Spinal cord (tissue), 10 donors: ENCODE measurements around the gene RAET1E. TPM values are rescaled to one million over a fixed set of nuclear protein-coding genes. Genes with fewer than 3 reads are reported as not detected.
"Not testable (repeated sequence)": the region's sequence is repeated elsewhere in the genome, so short reads cannot be mapped to it uniquely, and the experiment has no call there.

ENCODE experiments used
- DNase-seq, 6 donors: peaks; one replicate each; pipeline versions ENCODE4 v3.0.0 to v3.0.0-alpha.2; 2013 to 2015; ENCODE audit warnings: low spot score in 6 of 6, low read depth in 4 of 6
- H3K27ac ChIP-seq: one replicate; pipeline ENCODE4 v1.5.1; 2013; ENCODE audit warnings: low read depth, low read length, control low read depth
- H3K27me3 ChIP-seq: one replicate; pipeline ENCODE4 v1.6.1; 2013; ENCODE audit warnings: low read length; ENCODE audit not compliant: control insufficient read depth, insufficient read depth
- H3K36me3 ChIP-seq: one replicate; pipeline ENCODE4 v1.6.1; 2013; ENCODE audit warnings: low read length; ENCODE audit not compliant: control insufficient read depth, insufficient read depth
- H3K4me1 ChIP-seq: one replicate; pipeline ENCODE4 v1.6.1; 2013; ENCODE audit warnings: low read length; ENCODE audit not compliant: control insufficient read depth, insufficient read depth
- H3K4me3 ChIP-seq: one replicate; pipeline ENCODE4 v1.5.1; 2013; ENCODE audit warnings: low read depth, low read length, control low read depth
- H3K9me3 ChIP-seq: one replicate; pipeline ENCODE4 v1.6.1; 2013; ENCODE audit warnings: low read length; ENCODE audit not compliant: control insufficient read depth, insufficient read depth
- WGBS: methylation state at CpG from one replicate; pipeline ENCODE4 v1.1.5; 2013; ENCODE audit warnings: missing lambda C conversion rate; ENCODE audit not compliant: insufficient coverage; 5-methylcytosine and 5-hydroxymethylcytosine counted together
- polyA plus RNA-seq, 2 donors: library from polyadenylated mRNA; unstranded; fragments of 120-200 nt; gene quantifications; one replicate each; pipeline ENCODE4 v1.2.1, GENCODE V29; 2013; ENCODE audit not compliant: insufficient read length in 2 of 2
- total RNA-seq, 2 donors: library from RNA; depleted of rRNA in 1 of 2; stranded (reverse); fragments of 120-200 nt in 1 of 2; fragments of >200 nt in 1 of 2; gene quantifications; one replicate each; pipeline versions ENCODE4 v1.2.3 to v1.2.4, GENCODE V29; 2013 to 2014
- donor health status: healthy.

The RAET1E gene
- total and polyA plus RNA-seq, 4 donors = 0.32 to 1.0 TPM; not detected in 2

DNA sequence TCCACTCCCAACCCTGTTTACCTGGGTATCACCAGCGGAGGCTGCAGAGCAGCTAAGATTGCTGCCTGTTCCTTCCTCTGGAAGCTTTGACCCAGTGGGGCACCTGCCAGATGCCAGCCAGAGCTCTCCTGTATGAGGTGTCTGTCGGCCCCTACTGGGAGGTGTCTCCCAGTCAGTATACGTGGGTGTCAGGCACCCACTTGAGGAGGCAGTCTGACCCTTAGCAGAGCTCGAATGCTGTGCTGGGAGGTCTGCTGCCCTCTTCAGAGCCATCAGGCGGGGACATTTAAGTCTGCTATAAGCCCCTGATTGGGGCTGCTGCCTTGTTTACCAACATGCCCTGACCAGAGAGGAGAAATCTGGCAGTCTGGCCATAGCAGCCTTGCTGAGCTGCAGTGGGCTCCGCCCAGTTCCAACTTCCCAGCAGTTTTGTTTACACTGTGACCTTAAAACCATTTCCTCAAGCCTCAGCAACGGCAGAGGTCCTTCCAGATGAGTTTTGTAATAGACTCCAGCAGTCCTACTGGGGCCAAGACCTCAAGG, 2.8 kb downstream of the RAET1E start:
- Histone ChIP-seq H3K4me1 (no peaks in the 10 kb centered on the region), H3K27ac (no peak overlapping the region), H3K36me3 (no peaks in the 10 kb centered on the region), H3K4me3 (no peak overlapping the region), H3K27me3 (no peaks in the 10 kb centered on the region), H3K9me3 (no peaks in the 10 kb centered on the region)
- WGBS = 80% methylated on average over 6 of the region's 7 CpGs
- no peak for DNase-seq

DNA sequence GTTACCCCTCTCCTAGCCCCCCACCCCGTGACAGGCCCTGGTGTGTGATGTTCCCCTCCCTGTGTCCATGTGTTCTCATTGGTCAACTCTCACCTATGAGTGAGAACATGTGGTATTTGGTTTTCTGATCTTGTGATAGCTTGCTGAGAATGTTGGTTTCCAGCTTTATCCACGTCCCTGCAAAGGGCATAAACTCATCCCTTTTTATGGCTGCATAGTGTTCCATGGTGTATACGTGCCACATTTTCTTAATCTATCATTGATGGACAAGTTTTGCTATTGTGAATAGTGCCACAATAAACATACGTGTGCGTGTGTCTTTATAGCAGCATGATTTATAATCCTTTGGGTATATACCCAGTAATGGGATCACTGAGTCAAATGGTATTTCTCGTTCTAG, 6.0 kb downstream of the RAET1E start:
- not testable (repeated sequence) for H3K36me3 ChIP-seq, H3K9me3 ChIP-seq, DNase-seq, H3K4me1 ChIP-seq, H3K27me3 ChIP-seq, H3K4me3 ChIP-seq, H3K27ac ChIP-seq
- 100% methylated on average over 1 of the region's 6 CpGs for WGBS

DNA sequence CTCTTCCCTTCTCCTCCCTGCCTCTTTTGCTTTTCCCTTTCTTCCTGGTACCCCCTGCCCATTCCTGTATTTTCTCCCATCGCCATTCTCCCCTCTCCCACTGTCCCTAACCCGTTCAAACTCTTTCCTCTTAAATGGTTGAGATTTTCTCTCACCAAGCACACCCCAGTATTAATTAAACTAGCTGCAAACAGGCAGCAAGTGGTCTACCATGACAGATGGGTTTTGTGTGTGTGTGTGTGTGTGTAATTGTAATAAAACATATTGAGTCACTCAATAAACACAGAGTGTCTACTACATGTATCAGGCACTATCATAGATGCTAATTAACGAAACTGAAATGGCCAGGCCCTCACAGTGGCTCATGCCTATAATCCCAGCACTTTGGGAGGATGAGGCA, 6.7 kb downstream of the RAET1E start:
- no peak for DNase-seq
- H3K4me1 ChIP-seq = no peaks in the 10 kb centered on the region

DNA sequence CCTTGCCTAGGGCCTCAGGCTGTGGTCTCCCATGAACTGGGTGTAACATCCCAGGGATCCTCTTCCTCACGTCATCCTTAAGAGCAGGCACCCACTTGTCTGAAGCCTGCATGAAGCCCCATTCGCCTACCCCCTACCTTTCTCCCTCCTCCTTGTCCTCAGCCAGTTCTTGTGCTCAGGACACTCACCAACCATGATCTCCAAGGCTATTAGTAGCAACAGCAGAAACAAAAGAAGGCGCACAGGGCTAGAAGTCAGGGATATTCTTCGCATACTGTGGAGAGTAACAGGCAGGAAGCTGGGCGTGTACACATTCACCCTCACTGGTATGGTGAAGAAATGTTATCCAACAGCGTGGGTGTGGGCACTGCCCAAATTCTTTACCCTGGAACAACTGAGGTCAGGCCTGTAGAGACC, 7.3 kb downstream of the RAET1E start:
- H3K27ac ChIP-seq = no peak overlapping the region
- DNase-seq = no peak
- H3K4me1 ChIP-seq = no peaks in the 10 kb centered on the region
- no peaks in the 10 kb centered on the region for H3K27me3 ChIP-seq
- 71% methylated on average over 2 of the region's 6 CpGs for WGBS
- H3K4me3 ChIP-seq = no peak overlapping the region
- no peaks in the 10 kb centered on the region for H3K36me3 ChIP-seq
- H3K9me3 ChIP-seq = no peaks in the 10 kb centered on the region

More for the DNA sequence above, 6.7 kb downstream of the RAET1E start:
- WGBS = no CpG with 5 or more reads among the region's 3 CpGs
- no peaks in the 10 kb centered on the region for H3K27me3 ChIP-seq
- no peak overlapping the region for H3K4me3 ChIP-seq
- H3K27ac ChIP-seq = no peak overlapping the region
- H3K9me3 ChIP-seq = no peaks in the 10 kb centered on the region
- no peaks in the 10 kb centered on the region for H3K36me3 ChIP-seq

DNA sequence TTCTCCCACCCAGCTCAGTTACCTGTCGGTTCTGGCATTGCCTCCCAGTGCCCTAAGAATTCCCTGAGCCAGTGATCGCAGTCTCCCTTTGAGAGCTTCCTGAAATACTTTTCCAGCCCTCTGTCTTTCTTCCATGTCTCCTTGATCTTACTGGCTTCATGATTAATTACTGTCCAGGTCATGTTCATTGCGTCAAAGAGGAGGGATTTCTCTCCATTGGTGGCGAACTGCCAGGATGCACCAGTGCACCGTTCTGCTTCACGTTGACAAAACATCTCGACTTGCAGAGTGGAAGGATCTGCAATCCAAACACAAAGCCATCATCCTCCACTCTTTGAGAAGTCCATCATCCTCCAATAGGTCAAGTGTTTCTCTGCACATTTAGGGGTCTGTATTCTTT, 8.6 kb downstream of the RAET1E start:
- no peak for DNase-seq
- WGBS = 69% methylated on average over 6 of the region's 7 CpGs
- Histone ChIP-seq H3K4me1 (no peaks in the 10 kb centered on the region), H3K27me3 (no peaks in the 10 kb centered on the region), H3K27ac (no peak overlapping the region), H3K9me3 (no peaks in the 10 kb centered on the region), H3K4me3 (no peak overlapping the region), H3K36me3 (no peaks in the 10 kb centered on the region)

DNA sequence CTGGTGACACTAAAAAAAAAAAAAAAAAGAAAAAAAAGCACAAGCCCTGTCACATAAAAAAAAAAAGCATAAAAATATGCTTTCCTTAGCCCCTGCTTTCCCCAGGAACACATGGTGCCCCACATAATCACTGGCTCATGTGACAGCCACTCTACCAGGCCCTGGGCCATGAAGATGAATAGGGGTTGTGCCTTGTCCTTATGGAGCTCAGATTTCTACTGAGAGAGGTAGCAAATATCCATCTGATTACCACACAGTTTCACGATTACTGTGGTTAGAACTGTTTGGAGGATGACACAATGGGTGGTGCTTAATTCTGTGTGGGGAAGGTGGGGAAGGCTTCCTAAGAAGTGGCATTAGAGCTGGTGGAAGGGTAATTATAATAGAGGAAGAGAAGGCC, 9.3 kb downstream of the RAET1E start:
- whole genome bisulfite sequencing = no CpG with 5 or more reads among the region's 1 CpG
- no peaks in the 10 kb centered on the region for H3K27me3 ChIP-seq

DNA sequence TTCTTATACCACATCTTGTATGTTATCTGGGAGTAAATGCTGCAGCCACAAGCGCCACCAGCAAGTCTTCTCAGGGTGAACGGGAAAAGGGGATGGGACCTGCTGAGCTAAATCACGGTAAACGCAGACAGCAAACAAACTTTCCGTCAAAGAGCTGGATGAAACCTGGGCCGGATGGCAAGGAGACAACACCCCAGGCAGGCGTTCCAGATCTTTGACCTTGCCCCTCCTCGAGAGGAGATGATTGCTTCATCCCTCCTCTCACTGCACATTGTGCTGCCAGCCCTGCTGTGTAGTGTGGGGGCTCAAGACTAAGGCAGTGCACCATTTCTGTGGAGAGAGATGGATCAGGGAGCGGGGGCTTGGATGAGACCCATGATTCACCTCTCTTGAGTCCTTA, 9.8 kb downstream of the RAET1E start:
- Histone ChIP-seq H3K4me3 (no peak overlapping the region), H3K9me3 (no peaks in the 10 kb centered on the region), H3K36me3 (no peaks in the 10 kb centered on the region), H3K27ac (no peak overlapping the region), H3K4me1 (no peaks in the 10 kb centered on the region), H3K27me3 (no peaks in the 10 kb centered on the region)
- 100% methylated on average over 3 of the region's 9 CpGs for whole genome bisulfite sequencing
- DNase-seq = no peak

More for the DNA sequence above, 9.3 kb downstream of the RAET1E start:
- no peaks in the 10 kb centered on the region for H3K9me3 ChIP-seq
- DNase-seq = no peak
- H3K36me3 ChIP-seq = no peaks in the 10 kb centered on the region
- no peak overlapping the region for H3K27ac ChIP-seq
- H3K4me3 ChIP-seq = no peak overlapping the region
- no peaks in the 10 kb centered on the region for H3K4me1 ChIP-seq

DNA sequence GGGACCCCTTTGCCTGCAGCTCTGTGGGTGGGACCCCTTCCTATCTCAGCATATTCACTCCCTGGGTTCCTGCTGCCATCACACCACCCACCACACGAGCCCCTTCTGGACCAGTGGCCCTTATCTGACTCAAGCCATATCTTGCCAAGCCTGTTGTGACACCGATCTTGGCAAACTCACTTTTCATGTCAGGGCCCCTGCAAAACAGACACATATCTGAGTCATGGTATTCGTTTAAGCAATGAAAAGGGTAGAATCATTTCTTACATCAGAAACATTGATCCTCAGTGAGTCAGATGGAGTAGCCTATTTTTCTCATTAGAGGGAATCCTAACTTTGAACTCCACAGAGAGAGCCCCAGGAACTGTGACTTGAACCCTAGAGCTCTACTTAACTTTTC, 10.6 kb downstream of the RAET1E start:
- Histone ChIP-seq H3K27ac (no peak overlapping the region), H3K4me1 (no peaks in the 10 kb centered on the region), H3K27me3 (no peaks in the 10 kb centered on the region), H3K36me3 (no peaks in the 10 kb centered on the region), H3K9me3 (no peaks in the 10 kb centered on the region), H3K4me3 (no peak overlapping the region)
- no peak for DNase-seq
- WGBS = 64% methylated on average over 1 of the region's 3 CpGs

DNA sequence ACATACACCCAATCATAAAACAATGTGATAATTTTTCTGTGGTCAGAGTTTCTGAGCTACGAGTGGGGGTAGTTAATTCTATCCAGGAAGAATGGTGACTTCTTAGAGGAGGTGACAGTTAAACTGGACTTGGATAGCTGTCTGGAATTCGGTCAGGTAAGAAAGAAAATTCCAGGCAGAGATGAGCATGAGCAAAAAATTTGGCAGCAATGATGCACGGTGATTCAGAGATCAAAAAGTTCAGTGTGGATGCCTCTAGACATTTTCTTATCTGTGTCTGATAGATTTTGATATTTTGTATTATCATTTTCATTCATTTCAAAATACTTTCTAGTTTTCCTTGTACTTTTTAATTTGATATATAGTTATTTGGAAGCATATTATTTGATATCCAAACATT, 12.0 kb downstream of the RAET1E start:
- Histone ChIP-seq H3K9me3 (no peaks in the 10 kb centered on the region), H3K4me3 (no peak overlapping the region), H3K27ac (no peak overlapping the region), H3K4me1 (no peaks in the 10 kb centered on the region), H3K27me3 (no peaks in the 10 kb centered on the region), H3K36me3 (no peaks in the 10 kb centered on the region)
- no peak for DNase-seq
- 94% methylated on average over 2 of the region's 3 CpGs for WGBS

DNA sequence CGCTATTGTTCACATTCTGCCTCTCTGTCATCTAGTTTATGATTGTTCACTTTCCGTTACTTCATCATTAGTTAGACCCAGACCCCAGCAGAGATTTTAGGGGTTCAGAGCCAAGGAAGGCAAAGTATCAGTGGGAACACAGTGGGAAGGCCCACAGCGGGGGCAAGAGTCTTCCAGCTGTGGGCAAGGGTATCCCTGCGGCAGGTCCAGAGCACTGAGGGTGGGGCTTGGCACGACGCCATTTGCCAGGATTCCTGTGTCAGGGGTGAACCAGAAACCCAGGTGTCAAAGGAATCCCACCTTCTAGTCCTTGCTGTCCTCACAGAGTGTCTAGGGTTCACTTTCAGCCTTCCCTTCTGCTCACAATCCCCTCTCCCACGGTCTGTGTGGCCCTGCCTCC, 13.3 kb downstream of the RAET1E start:
- Histone ChIP-seq H3K36me3 (no peaks in the 10 kb centered on the region), H3K4me1 (no peaks in the 10 kb centered on the region), H3K27ac (no peak overlapping the region), H3K9me3 (no peaks in the 10 kb centered on the region), H3K27me3 (no peaks in the 10 kb centered on the region), H3K4me3 (no peak overlapping the region)
- no peak for DNase-seq
- WGBS = 87% methylated on average over 7 of the region's 7 CpGs
